ENCODE results near the gene GRK5. TPM values are rescaled to one million over a fixed set of nuclear protein-coding genes. Genes with fewer than 3 reads are reported as not detected.

GRK5 gene
- total RNA-seq, 1 donor from 2014 or later = 4.3 TPM

GRCh38 chr10:119243967-119244366, 36.6 kb downstream of the GRK5 start:
- peaks cover 5% of the 10 kb centered on the region for H3F3A ChIP-seq (ENCODE audit: low read depth)
- no peaks in the 10 kb centered on the region for H3K79me2 ChIP-seq (ENCODE audit: low read depth)
- no peak overlapping the region for H2AFZ ChIP-seq (replicated peaks)
- H3K27ac ChIP-seq = no peak overlapping the region
- Mint-ChIP-seq H3K4me3 (peak overlapping the region; percentile 1), H3K36me3 (no peaks in the 10 kb centered on the region), H3K27me3 (ENCODE audit: insufficient read depth, low read depth) (peaks cover 4% of the 10 kb centered on the region), H3K27ac (no peak overlapping the region), H3K9me3 (no peaks in the 10 kb centered on the region), H3K4me1 (peaks cover 35% of the 10 kb centered on the region)
- H3K9me3 ChIP-seq (ENCODE audit: low read depth) = no peaks in the 10 kb centered on the region
- no peaks in the 10 kb centered on the region for H4K20me1 ChIP-seq (ENCODE audit: low read depth)
- no peak overlapping the region for H3K9ac ChIP-seq
- H3K4me1 ChIP-seq = peaks cover 30% of the 10 kb centered on the region
- H3K36me3 ChIP-seq = no peaks in the 10 kb centered on the region
- no peaks in the 10 kb centered on the region for H3K27me3 ChIP-seq
- no peak for DNase-seq (ENCODE audit: low spot score)
- no peak for TF ChIP-seq EZH2phosphoT487 (IDR thresholded peaks at IDR 0.05)
- no peak for TF ChIP-seq CTCF (IDR thresholded peaks at IDR 0.05)
- no peak for TF ChIP-seq EZH2 (IDR thresholded peaks at IDR 0.05)
- H3K4me2 ChIP-seq = peak overlapping the region; percentile 46
- no peak overlapping the region for H3K4me3 ChIP-seq

GRCh38 chr10:119245272-119245671, 37.9 kb downstream of the GRK5 start:
- H3K27me3 Mint-ChIP-seq (ENCODE audit: insufficient read depth, low read depth) = peaks cover 4% of the 10 kb centered on the region

GRCh38 chr10:119246862-119247549, 39.6 kb downstream of the GRK5 start:
- Histone ChIP-seq H3K27me3 (no peaks in the 10 kb centered on the region), H3K9me3 (ENCODE audit: low read depth) (no peaks in the 10 kb centered on the region), H4K20me1 (ENCODE audit: low read depth) (no peaks in the 10 kb centered on the region), H3K79me2 (ENCODE audit: low read depth) (no peaks in the 10 kb centered on the region), H3K27ac (no peak overlapping the region), H3K4me2 (no peak overlapping the region), H3F3A (ENCODE audit: low read depth) (peaks cover 5% of the 10 kb centered on the region), H2AFZ (replicated peaks) (no peak overlapping the region), H3K36me3 (no peaks in the 10 kb centered on the region), H3K9ac (no peak overlapping the region), H3K4me1 (peaks cover 22% of the 10 kb centered on the region), H3K4me3 (no peak overlapping the region)
- Mint-ChIP-seq H3K4me1 (peaks cover 45% of the 10 kb centered on the region), H3K27me3 (ENCODE audit: insufficient read depth, low read depth) (no peaks in the 10 kb centered on the region), H3K9me3 (no peaks in the 10 kb centered on the region), H3K36me3 (no peaks in the 10 kb centered on the region), H3K4me3 (no peak overlapping the region), H3K27ac (peak overlapping the region; percentile 78)
- DNase-seq (ENCODE audit: low spot score) = no peak
- TF ChIP-seq EZH2 (IDR thresholded peaks at IDR 0.05) (no peak), CTCF (IDR thresholded peaks at IDR 0.05) (no peak), EZH2phosphoT487 (IDR thresholded peaks at IDR 0.05) (no peak)

More at GRCh38 chr10:119245272-119245671, 37.9 kb downstream of the GRK5 start:
- Mint-ChIP-seq H3K4me3 (no peak overlapping the region), H3K36me3 (no peaks in the 10 kb centered on the region), H3K4me1 (peaks cover 37% of the 10 kb centered on the region), H3K9me3 (no peaks in the 10 kb centered on the region), H3K27ac (no peak overlapping the region)
- H2AFZ ChIP-seq (replicated peaks) = no peak overlapping the region
- H4K20me1 ChIP-seq (ENCODE audit: low read depth) = no peaks in the 10 kb centered on the region
- peaks cover 30% of the 10 kb centered on the region for H3K4me1 ChIP-seq
- no peak overlapping the region for H3K4me3 ChIP-seq
- H3K4me2 ChIP-seq = no peak overlapping the region
- H3K9ac ChIP-seq = no peak overlapping the region
- no peak overlapping the region for H3K27ac ChIP-seq
- H3K79me2 ChIP-seq (ENCODE audit: low read depth) = no peaks in the 10 kb centered on the region
- no peak for TF ChIP-seq EZH2 (IDR thresholded peaks at IDR 0.05)
- no peak for TF ChIP-seq CTCF (IDR thresholded peaks at IDR 0.05)
- TF ChIP-seq EZH2phosphoT487 (IDR thresholded peaks at IDR 0.05) = no peak
- H3K9me3 ChIP-seq (ENCODE audit: low read depth) = no peaks in the 10 kb centered on the region
- H3K36me3 ChIP-seq = no peaks in the 10 kb centered on the region
- no peak for DNase-seq (ENCODE audit: low spot score)
- no peaks in the 10 kb centered on the region for H3K27me3 ChIP-seq
- H3F3A ChIP-seq (ENCODE audit: low read depth) = peaks cover 5% of the 10 kb centered on the region
